NCI-H1694 treated with DMSO at 0.1 percent for 48 hours (cell line): Measurements from ENCODE around the gene CFDP1.
"Not testable (repeated sequence)": the region's sequence is repeated elsewhere in the genome, so short reads cannot be mapped to it uniquely, and the experiment has no call there.

Experiments
- DNase-seq: peaks from one replicate; lab custom pipeline; 2025; lab: John Stamatoyannopoulos, UW

CFDP1 gene

DNA sequence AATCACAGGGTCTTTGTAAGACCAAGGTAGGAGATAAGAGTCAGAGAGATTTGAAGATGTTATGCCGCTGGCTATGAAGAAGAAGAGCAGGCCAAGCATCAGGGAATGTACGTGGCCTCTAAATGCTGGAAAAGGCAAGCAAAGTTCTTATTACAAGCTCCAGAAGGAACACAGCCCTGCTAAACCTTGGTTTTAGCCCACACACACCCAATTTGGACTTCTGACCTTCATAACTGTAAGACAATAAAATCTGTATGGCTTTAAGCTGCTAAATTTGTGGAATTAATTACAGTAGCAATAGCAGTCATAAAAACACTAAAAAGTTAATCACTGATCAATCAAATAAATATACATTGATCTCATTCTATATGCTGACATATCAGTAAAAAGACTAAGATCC is 25.1 kb upstream of the CFDP1 start:
- DNase-seq = no peak

DNA sequence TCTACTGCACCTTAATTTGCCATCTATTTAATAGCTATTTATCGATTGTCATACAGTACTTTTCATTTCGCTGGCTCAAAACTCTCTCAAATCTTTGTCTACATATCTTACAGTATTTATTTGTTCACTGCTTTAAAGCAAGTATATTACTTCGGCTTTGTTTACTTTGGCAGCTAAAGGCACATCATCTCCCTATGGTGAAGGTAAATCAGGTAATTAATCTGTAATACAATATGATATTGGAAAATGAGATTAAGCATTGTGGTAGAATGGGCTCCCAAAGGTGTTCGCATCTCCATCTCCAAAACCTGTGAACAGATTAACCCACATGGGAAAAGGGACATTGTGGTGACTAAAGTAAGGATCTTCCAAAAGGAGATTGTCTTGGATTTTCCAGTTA is 24.7 kb upstream of the CFDP1 start:
- no peak for DNase-seq

DNA sequence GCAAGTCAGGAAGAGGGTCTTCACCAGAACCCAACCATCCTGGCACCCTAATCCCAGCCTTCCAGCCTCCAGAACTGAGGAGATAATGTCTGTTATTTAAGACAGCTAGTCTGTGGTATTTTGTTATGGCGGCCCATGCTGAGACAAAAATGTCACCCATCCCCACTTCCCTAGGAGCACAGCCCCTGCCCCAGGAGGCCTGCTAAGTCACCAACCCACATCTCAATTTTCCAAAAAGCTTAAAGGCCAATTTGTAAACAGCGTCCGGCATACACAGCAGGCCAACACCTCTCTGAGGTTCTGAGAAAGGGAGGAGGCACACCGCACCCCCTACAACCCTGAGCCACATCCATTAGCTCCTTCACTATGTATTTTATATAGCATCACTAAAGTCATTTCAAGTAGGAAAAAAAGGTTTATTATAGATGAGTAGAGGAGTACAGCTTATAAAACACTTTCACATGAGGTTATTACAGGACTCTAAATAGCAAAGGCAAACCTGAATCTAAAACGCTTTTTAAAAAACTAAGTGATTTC is 24.2 kb upstream of the CFDP1 start:
- no peak for DNase-seq

DNA sequence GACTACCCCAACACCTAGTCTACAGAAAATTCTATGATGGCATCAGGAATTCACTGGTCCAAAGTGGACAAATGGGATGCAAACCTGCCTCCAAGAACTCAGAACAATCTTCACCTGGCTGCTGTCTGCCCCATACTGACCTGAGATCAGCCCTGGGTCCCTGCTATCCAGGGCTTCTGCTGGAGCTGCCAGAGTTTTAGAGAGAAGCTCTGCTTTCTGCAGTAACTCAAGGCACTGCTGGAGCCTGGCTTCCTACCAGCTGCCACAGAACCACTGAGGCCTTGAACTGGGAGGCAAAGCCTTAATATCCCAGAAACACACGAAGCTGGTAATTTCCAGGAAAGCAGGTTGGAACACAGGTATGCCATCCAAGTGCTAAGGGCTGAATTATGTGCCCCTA is 23.7 kb upstream of the CFDP1 start:
- no peak for DNase-seq

DNA sequence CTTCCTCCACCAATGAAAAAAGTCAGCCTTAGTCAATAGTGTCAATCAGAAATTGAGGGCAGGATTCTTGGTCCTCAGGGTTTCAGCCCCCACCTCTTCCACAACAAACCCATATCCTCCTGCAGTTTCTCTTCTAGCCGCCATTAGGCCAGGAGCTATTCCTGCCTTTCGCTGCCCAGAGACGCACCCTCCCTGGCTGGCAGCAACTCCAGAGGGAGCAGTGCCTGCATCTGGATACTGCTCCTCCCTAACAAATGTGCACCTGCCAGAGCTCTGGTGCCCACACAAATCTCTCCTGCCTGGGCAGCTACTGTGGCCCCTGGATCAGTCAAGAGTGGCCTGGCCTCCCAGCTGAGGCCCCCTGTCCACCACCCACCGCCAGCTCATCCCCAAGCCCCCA is 23.2 kb upstream of the CFDP1 start:
- DNase-seq = not testable (repeated sequence)

DNA sequence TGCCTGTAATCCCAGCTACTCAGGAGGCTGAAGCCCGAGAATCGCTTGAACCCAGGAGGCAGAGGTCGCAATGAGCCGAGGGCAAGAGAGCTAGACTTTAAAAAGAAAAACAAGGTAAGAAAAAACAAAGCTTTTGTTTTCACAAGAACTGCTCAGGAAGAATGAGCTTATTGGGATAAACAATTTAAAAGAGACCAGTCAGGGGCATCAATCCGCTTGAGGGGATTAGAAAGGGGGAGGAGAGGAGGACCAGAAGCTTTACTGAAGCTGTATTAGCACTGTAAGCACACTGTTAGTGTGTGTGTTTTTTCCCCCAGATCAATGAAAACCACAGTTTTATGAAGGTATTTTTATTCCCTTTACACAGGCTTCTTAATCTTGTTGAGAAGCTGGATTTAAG is 22.4 kb upstream of the CFDP1 start:
- no peak for DNase-seq

DNA sequence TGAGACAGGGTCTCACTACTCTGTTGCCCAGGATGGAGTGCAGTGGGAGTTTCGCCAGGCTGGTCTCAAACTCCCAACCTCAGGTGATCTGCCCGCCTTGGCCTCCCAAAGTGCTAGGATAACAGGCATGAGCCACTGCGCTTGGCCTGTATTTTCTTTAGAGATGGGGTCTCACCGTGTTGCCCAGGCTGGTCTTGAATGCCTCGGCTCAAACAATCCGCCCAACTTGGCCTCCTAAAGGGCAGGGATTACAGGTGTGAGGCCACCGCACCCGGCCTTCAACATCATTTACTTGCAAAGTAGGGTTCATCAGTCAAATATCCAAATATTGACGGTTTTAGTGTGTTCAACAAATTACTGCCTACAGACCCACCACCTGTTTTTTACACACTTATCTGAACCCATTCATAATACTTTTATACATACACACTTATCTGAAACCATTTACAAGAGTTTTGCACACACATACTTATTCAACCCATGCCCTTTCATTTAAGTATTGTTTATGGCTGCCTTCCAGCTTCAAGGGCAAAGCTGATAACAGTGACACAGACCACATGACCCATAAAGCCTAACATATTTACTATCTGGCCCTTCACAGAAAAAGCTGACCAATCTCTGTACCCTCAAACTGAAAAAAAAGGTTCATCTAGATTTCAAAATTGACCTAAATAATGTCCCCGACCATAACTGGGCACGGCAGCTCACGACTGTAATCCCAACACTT is 19.3 kb upstream of the CFDP1 start:
- DNase-seq = no peak

DNA sequence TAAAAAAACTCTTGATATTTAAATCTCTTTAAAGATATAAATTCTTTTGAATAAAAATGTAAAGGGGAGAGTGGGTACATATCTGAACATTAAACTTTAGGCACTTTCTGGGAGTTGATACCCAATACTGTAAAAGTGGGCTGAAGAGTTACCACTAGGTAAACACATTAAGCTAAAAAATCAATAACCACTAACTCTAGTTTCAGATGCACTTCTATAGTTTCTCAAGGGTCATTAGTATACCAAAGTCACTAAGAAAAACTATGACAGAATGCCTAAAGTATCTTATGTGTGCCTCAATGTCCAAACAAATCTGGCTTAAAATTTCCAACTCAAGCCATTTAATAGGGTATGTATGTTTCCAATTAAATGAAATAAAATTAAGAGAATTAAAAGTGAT is 13.1 kb upstream of the CFDP1 start:
- no peak for DNase-seq

DNA sequence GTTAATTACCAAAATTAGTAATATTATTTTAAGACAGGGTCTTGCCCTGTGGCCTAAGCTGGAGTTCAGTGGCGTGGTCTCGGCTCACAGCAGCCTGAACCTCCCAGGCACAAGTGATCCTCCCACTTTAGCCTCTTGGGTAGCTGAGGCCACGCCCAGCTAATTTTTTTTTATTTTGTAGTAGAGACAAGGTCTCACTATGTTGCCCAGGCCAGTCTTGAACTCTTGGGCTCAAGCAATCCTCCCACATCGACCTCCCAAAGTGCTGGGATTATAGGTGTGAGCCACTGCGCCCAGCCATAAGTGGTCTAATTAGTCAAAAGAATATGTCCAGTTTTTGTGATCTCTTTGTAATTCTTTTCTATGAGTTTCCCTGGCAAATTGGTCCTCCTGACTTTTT is 12.0 kb upstream of the CFDP1 start:
- no peak for DNase-seq

DNA sequence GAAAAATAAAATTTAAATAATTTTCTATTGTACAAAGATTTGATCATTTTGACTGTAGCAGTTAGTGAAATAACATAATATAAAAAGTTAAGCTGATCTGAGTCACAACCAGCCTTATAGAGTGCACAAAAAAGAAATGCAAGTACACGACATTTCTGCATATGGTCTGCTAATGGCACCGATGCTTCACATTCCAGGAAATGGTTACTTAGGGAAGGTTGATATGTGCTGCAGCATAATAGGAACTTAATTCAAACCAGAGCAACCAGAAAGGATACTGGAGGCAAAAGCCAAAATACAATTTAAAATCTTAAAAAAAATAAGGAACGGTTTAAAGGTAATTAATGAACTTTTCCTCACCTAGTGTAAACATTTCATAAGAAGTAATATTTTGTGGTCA is 10.0 kb upstream of the CFDP1 start:
- no peak for DNase-seq

DNA sequence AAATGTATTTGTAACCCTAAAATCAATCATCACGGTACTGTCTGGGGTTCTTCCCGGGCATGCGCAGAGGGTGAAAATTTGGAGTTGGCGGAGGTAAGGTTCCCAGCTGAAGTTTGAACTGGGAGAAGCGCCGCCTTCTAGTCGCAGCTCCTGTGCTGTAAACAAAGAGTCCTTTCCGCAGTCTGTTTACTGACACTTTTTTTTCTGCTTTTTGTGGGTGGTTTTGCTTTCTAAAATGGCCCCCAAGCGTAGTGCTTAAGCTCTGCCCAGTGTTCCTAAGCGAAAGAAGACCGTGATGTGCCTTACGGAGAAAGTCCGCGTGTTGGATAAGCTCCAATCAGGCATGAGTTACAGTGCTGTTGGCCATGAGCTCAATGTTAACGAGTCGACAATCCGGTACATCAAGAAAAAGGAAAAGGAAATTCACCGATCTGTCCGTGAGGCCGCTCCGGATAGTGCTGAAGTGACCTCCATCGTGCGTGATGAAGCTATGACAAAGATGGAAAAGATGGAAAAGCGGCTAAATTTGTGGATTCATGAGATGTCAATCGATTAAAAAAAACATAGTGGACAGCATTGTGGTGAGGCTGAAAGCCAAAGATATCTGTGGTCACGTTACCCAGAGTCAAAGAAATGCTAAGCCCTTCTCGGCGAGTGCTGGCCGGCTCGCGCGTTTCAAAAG is 570 bp upstream of the CFDP1 start:
- DNase-seq = no peak

DNA sequence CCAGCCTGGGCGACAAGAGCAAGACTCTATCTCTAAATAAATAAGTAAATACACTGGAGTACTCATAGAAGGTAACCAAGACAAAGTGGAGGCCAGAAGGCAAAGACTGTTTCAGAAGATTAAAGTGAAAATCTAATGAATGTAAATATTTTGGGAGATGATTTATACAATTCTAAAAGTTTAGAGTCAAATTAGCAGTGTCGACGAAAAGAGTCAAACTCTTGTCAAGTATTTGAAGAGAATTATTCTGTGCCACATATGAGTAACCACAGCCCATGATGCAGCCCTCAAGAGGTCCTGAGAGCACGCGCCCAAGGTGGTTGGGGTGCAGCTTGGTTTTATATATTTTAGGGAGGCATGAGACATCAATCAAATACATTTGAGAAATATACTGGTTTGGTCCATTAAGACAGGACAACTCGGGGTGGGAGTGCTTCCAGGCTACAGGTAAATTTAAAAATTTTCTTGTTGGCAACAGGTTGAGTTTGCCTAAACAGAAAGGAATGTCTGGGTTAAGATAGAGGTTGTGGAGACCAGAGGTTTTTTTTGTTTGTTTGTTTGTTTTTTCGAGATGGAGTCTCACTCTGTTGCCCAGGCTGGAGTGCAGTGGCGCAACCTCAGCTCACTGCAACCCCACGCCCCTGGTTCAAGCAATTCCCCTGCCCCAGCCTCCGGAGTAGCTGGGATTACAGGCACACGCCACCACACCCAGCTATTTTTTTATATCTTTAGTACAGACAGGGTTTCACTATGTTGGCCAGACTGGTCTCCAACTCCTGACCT is 3.5 kb downstream of the CFDP1 start:
- no peak for DNase-seq

DNA sequence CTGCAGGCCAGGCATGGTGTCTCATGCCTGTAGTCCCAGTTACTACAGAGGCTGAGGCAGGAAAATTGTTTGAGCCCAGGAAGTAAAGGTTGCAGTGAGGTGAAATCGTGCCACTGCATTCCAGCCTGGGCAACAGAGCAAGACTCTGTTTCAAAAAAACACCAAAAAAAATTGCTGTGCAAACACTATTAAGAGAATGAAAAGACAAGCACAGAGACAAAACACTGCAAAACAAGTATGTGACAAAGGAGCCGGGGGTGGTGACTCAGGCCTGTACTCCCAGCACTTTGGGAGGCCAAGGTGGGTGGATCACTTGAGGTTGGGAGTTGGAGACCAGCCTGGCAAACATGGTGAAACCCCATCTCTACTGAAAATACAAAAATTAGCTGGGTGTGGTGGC is 6.8 kb downstream of the CFDP1 start:
- DNase-seq = not testable (repeated sequence)

DNA sequence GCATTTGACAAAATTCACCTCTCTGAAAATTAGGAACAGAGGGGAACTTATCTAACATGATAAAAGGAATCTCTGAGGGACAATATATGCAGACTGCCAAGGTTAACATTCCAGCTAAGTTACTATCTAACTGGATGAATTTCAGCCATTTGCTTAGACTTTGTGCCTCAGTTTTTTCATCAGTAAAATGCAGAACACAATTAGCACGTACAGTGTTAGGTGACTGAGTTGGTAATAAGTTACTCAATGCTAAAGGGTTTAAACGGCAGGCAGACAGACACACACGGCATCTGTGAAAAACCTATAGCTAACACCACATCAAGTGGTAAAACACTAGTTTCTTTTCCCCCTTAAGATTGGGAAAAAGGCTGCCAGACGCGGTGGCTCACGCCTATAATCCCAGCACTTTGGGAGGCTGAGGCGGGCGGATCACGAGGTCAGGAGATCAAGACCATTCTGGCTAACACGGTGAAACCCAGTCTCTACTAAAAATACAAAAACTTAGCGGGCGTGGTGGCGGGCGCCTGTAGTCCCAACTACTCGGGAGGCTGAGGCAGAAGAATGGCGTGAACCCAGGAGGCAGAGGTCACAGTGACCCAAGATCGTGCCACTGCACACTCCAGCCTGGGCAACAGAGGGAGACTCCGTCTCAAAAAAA is 9.1 kb downstream of the CFDP1 start:
- not testable (repeated sequence) for DNase-seq

DNA sequence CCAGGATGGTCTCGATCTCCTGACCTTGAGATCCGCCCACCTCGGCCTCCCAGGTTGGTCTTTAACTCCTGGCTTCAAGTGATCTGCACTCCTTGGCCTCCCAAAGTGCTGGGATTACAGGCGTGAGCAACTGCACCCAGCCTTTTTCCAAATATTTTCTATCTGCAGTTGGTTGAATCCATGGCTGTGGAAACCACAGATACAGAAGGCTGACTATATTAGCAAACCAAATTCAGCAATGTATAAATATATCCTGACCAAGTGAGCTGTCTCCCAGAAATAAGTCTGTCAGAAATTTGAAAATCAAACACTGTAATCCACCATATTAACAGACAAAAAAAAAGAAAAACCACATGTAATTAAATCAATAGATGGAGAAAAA is 9.6 kb downstream of the CFDP1 start:
- no peak for DNase-seq

DNA sequence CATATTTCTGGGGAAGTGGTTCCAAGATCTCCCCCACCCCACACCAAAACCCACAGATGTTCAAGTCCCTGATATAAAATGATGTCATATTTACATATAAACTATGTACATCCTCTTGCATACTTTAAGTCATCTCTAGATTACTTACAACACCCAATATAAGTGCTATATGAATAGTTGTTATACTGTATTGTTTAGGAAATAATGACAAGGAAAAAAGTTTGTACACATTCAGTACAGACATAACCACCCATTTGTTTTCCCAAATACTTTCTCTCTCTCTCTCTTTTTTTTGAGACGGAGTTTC is 11.5 kb downstream of the CFDP1 start:
- DNase-seq = no peak

DNA sequence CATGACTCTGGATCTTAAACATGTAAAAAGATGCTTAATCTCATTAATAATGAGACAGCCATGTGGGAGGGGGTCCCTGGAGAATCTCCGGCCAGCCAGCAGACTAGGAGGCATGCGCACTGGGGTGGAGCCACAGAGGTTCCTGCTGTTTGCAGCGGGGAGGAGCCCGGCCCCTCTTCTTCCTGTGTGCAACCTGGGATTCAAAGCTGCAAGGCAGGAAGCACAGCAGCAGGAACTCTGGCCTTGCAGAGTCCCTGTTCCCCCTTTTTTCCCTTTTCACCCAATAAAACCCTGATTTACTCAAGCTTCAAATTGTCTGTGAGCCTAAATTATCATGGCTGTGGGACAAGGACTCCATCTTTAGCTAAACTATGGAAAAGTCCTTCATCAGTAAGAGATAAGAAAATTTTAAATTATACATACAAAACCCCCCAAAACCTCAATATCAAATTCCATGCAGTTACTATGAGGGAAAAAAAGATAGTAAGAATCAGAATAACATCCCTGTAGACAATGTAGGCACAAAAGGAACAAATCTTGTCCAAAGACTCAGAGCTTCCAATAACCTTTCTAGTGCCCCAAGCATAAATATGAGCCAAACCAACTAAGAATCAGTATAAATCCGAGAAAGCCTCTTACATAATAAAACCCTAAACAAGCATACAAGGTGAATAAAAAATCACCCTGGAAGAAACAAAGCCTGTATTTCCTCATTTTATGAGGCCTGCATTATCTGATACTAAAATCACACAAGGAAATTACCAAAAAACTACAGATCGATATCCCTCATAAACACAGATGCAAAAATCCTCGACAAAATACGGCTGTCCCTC is 12.1 kb downstream of the CFDP1 start:
- DNase-seq = no peak

DNA sequence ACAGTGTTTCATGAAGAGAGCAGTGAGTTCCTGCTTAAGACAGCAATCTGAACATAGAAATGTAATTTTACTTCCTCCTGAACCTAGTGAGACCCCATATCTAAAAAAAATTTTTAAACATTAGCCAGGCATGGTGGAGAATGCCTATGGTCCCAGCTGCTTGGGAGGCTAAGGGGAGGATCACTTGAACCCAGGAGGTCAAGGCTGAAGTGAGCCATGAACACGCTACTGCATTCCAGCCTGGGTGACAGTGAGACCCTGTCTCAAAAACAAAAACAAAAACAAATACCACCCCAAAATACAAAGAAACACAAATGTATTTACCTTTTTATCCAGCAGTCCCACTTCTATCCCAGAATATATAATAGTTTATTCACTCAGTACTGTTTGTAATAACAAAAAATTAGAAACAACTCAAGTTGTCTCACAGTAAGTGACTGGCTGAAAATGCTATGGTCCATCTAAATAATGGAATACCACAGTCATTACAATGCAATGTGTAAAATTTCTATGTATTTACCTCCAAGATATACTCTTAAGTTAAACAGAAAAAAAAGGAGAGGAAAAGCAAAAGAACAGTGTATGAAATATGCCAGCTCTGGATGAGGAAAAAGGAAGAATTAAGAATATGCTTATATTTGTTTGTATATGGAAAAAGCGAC is 16.3 kb downstream of the CFDP1 start:
- no peak for DNase-seq

DNA sequence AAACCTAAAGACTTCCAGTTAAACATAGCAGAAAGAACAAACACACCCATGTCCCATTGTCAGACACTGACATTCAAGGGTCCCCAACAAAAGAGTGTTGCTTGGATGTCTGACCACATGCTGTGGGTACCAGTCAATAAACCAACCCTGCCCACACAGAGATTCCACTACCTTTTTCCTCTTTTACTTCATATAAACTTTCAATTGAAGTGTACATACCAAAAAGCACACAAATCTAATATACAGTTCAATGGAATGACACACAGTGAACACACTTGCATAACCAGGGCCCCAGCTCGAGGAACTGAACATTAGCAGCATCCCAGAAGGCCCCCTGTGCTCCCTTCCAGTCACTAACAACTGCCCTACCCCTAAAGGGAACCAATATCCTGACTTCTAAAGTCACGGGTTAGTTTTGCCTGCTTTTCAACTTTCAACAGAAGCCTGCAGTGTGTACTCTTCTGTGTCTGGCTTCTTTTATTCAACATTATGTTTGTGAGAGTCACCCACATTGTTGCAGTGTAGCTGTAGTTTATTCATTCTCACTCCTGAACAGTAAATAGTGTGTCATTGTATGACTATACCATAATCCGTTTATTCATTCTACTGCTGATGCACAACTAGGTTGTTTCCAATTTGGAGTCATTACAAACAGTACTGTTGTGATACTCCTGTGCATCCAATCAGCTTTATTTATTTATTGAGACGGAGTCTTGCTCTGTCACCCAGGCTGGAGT is 18.0 kb downstream of the CFDP1 start:
- DNase-seq = no peak

DNA sequence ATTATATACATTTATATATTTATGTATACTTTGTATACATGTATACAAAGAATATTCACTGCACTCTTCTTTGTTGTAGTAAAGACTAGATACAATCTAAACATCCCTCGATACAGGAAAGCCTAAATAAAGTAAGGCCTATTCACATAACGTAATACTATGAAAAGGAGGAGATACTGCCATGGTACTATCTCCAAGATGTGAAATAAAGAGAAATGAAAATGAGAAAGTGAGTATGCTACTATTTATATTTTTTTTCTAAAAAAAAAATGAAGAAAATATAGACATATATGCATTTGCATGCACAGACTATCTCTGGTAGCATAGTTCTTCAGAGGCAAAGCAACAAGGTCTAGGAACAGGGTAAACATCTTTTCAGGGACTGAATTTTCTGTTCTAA is 19.4 kb downstream of the CFDP1 start:
- no peak for DNase-seq
